K562 (cell line): ENCODE measurements around the gene GH2. TPM values are rescaled to one million over a fixed set of nuclear protein-coding genes. Genes with fewer than 3 reads are reported as not detected.

Source experiments
- ATF6 ChIP-seq: sonication (generic); formaldehyde crosslinking; IDR thresholded peaks from 2 replicates; pipeline ENCODE4 v1.4.0; 2020; ENCODE audit warnings: mild to moderate bottlenecking, missing genetic modification reagents
- BCL6 ChIP-seq: fragments of 250-450 bp; sonication (Bioruptor Pico); IDR thresholded peaks from 2 replicates; pipeline ENCODE4 v1.4.0; 2020
- CEBPB ChIP-seq: fragments of 450-650 bp; IDR thresholded peaks from 2 replicates; pipeline ENCODE4 v1.6.1; 2016; ENCODE audit warnings: missing genetic modification characterization, missing compliant biosample characterization
- E2F1 ChIP-seq: sonication (generic); formaldehyde crosslinking; IDR thresholded peaks from 2 replicates; pipeline ENCODE4 v1.8.1; 2023; ENCODE audit warnings: mild to moderate bottlenecking, missing genetic modification reagents, moderate library complexity
- EP400 ChIP-seq: fragments of 450-650 bp; IDR thresholded peaks from 2 replicates; pipeline ENCODE4 v1.6.1; 2017; ENCODE audit warnings: antibody characterized with exemption, mild to moderate bottlenecking, moderate library complexity
- HNRNPLL ChIP-seq: fragments of 200-400 bp; formaldehyde crosslinking; IDR thresholded peaks from 2 replicates; pipeline ENCODE4 v1.6.1; 2017; ENCODE audit warnings: low read length, low read depth, mild to moderate bottlenecking; ENCODE audit not compliant: poor library complexity, severe bottlenecking
- KLF13 ChIP-seq: fragments of 450-650 bp; IDR thresholded peaks from 2 replicates; pipeline ENCODE4 v1.6.1; 2016; ENCODE audit warnings: missing genetic modification characterization, low read depth, mild to moderate bottlenecking, missing compliant biosample characterization, moderate library complexity, borderline replicate concordance
- MBD2 ChIP-seq: sonication (generic); IDR thresholded peaks from 2 replicates; pipeline ENCODE4 v1.6.1; 2016; ENCODE audit warnings: low read depth, borderline replicate concordance
- MLX ChIP-seq, 2 experiments: fragments of 450-650 bp in 1 of 2; sonication (generic) in 1 of 2; formaldehyde crosslinking; conservative IDR thresholded peaks; 2 replicates each; pipeline versions ENCODE4 v1.4.0 to v1.8.1; 2020 to 2022; ENCODE audit warnings: mild to moderate bottlenecking in 1 of 2, missing genetic modification reagents in 1 of 2
- MYC ChIP-seq, 2 experiments: fragments of 250-450 bp in 1 of 2; sonication (Bioruptor Pico) in 1 of 2; IDR thresholded peaks; 2 replicates each; pipeline versions ENCODE4 v1.5.1 to v1.6.1; 2012 to 2021; ENCODE audit warnings: low read depth in 2 of 2, borderline replicate concordance in 1 of 2, improper control_type of control experiment in 1 of 2, low read length in 1 of 2, mild to moderate bottlenecking in 1 of 2, moderate library complexity in 1 of 2
- NCOA6 ChIP-seq: fragments of 450-650 bp; IDR thresholded peaks from 2 replicates; pipeline ENCODE4 v1.6.1; 2017; ENCODE audit warnings: mild to moderate bottlenecking
- NFRKB ChIP-seq: fragments of 450-650 bp; IDR thresholded peaks from 2 replicates; pipeline ENCODE4 v1.6.1; 2016; ENCODE audit warnings: low read depth
- OTX1 ChIP-seq: fragments of 450-650 bp; formaldehyde crosslinking; IDR thresholded peaks from 2 replicates; pipeline ENCODE4 v1.4.0; 2022; ENCODE audit warnings: mild to moderate bottlenecking
- RAD51 ChIP-seq: fragments of 450-650 bp; IDR thresholded peaks from 2 replicates; pipeline ENCODE4 v1.7.1; 2016; ENCODE audit warnings: low read depth, mild to moderate bottlenecking, borderline replicate concordance
- RHOXF2B ChIP-seq: fragments of 250-450 bp; sonication (Bioruptor Pico); conservative IDR thresholded peaks from 2 replicates; pipeline ENCODE4 v1.5.1; 2021
- SUPT5H ChIP-seq: fragments of 450-650 bp; IDR thresholded peaks from 2 replicates; pipeline ENCODE4 v1.6.1; 2016
- USF1 ChIP-seq: sonication (generic); formaldehyde crosslinking; IDR thresholded peaks from 2 replicates; pipeline ENCODE4 v1.9.0; 2022; ENCODE audit warnings: mild to moderate bottlenecking, missing genetic modification reagents
- WHSC1 ChIP-seq: IDR thresholded peaks from one replicate; pipeline ENCODE4 v1.6.1; 2012; ENCODE audit warnings: low read length, control low read depth, inconsistent platforms
- ZNF384 ChIP-seq: IDR thresholded peaks from 2 replicates; pipeline ENCODE4 v1.6.1; 2012; ENCODE audit warnings: low read depth, low read length, improper control_type of control experiment
- ZNF699 ChIP-seq: fragments of 250-450 bp; sonication (Bioruptor Pico); IDR thresholded peaks from 2 replicates; pipeline ENCODE4 v1.8.0; 2021; ENCODE audit warnings: mild to moderate bottlenecking, moderate library complexity; ENCODE audit not compliant: insufficient replicate concordance
- ZNF740 ChIP-seq, 3 experiments: fragments of 200-800 bp in 1 of 3; sonication (Bioruptor generic) in 1 of 3; sonication (generic) in 1 of 3; formaldehyde crosslinking in 1 of 3; IDR thresholded peaks; 2 replicates each; pipeline versions ENCODE4 v1.6.1 to v1.8.0; 2016 to 2022; ENCODE audit warnings: mild to moderate bottlenecking in 2 of 3, missing compliant biosample characterization in 2 of 3, missing genetic modification characterization in 2 of 3, missing genetic modification reagents in 1 of 3
- polyA plus RNA-seq, 8 experiments: library from polyadenylated mRNA; depleted of rRNA in 4 of 8; stranded (reverse) in 5 of 8; unstranded in 3 of 8; fragments of >200 nt; fragmentation: Nextera tagmentation in 2 of 8; fragmentation: Illumina TruSeq in 1 of 8; extraction: Ambion mirVana in 2 of 8; extraction: Trizol in 1 of 8; gene quantifications; 2 replicates each; pipeline versions ENCODE4 v1.2.1 to v1.2.3, GENCODE V29; 2011 to 2014; ENCODE audit warnings: inconsistent platforms in 1 of 8, missing spikeins in 1 of 8
- total RNA-seq, 7 experiments: library from RNA; depleted of rRNA in 6 of 7; stranded (reverse); fragments of >200 nt in 6 of 7; fragmentation: Illumina TruSeq in 2 of 7; extraction: Trizol in 2 of 7; gene quantifications; 2 replicates each; pipeline versions ENCODE4 v1.2.1 to v1.2.3, GENCODE V29; 2011 to 2021; ENCODE audit warnings: low replicate concordance in 1 of 7

Gene GH2
- total and polyA plus RNA-seq, 9 of the 15 experiments (the other 6 are each of a cell fraction or from before 2014, with no cell fraction given), result not detected

GRCh38 chr17:63842540-63843386, 39.0 kb downstream of the GH2 start, which contains the start of gene SMARCD2 (continued):
- TF ChIP-seq ZNF740 (CRISPR knock-in tag; IDR thresholded peaks at IDR 0.05) (peak; percentile 71), ZNF740 (tag; IDR thresholded peaks at IDR 0.05) (peak in 1 of 2 experiments; percentile 56; a peak in 1 of 4 replicates), MBD2 (peak; percentile 35), E2F1 (peak; percentile 94), EP400 (peak; percentile 84), NCOA6 (peak; percentile 76), SUPT5H (peak; percentile 88), ZNF699 (CRISPR knock-in tag) (no peak), HNRNPLL (peak; percentile 54), MLX (CRISPR knock-in tag; conservative IDR thresholded peaks at IDR 0.05) (0 out of 4 replicates have a peak, but pooled peaks have one; percentile 31 to 42), OTX1 (CRISPR knock-in tag) (peak; percentile 29; the same call in 1 of the 2 replicates), BCL6 (CRISPR knock-in tag) (no peak), WHSC1 (no peak), NFRKB (peak; percentile 36; the same call in 1 of the 2 replicates), MYC (IDR thresholded peaks at IDR 0.05; ENCODE audit: low read depth, low read length) (peak; percentile 70), MYC (CRISPR knock-in tag; IDR thresholded peaks at IDR 0.05; ENCODE audit: borderline replicate concordance, low read depth) (no peak), USF1 (CRISPR knock-in tag) (no peak), RAD51 (0 out of 2 replicates have a peak, but pooled peaks have one; percentile 27), KLF13 (tag) (peak; percentile 72; the same call in 1 of the 2 replicates), RHOXF2B (CRISPR knock-in tag) (no peak), ZNF384 (peak; percentile 65; the same call in 1 of the 2 replicates), ATF6 (CRISPR knock-in tag) (peak; percentile 39; the same call in 1 of the 2 replicates), CEBPB (tag) (no peak)
